Progenitor cell of endocrine pancreas (in vitro differentiated cells): ENCODE data around the gene NINL. TPM values are rescaled to one million over a fixed set of nuclear protein-coding genes. Genes with fewer than 3 reads are reported as not detected.

ENCODE experiments used
- DNase-seq: peaks from one replicate; pipeline ENCODE4 v3.0.0; 2021; ENCODE audit warnings: low spot score; ENCODE audit not compliant: unreplicated experiment
- H3K27ac Mint-ChIP-seq: 2 replicates; pipeline ENCODE4 v1.8.0; 2021; ENCODE audit warnings: mild to moderate bottlenecking, moderate library complexity, mixed read lengths
- H3K27me3 Mint-ChIP-seq: 2 replicates; pipeline ENCODE4 v1.8.0; 2021; ENCODE audit warnings: mixed read lengths
- H3K36me3 Mint-ChIP-seq: 2 replicates; pipeline ENCODE4 v1.8.0; 2022; ENCODE audit warnings: mixed read lengths; ENCODE audit not compliant: insufficient read depth
- H3K4me1 Mint-ChIP-seq: 2 replicates; pipeline ENCODE4 v1.8.0; 2021; ENCODE audit warnings: low read depth, mixed read lengths
- H3K4me3 Mint-ChIP-seq: 2 replicates; pipeline ENCODE4 v1.8.0; 2021; ENCODE audit warnings: low read depth, mild to moderate bottlenecking, moderate library complexity, mixed read lengths
- H3K9me3 Mint-ChIP-seq: 2 replicates; pipeline ENCODE4 v1.8.0; 2021; ENCODE audit warnings: low read depth, mixed read lengths
- total RNA-seq: library from RNA; stranded (reverse); gene quantifications from 2 replicates; pipeline ENCODE4 v1.2.1, GENCODE V29; 2021
- TF ChIP-seq, protein P1 (sequence below): fragments of 200-600 bp; sonication (generic); IDR thresholded peaks from one replicate; pipeline ENCODE4 v1.5.0; 2021; ENCODE audit warnings: antibody characterized with exemption, mild to moderate bottlenecking; ENCODE audit not compliant: unreplicated experiment

The NINL gene
- total RNA-seq, 1 donor from 2014 or later, result 125 TPM

DNA sequence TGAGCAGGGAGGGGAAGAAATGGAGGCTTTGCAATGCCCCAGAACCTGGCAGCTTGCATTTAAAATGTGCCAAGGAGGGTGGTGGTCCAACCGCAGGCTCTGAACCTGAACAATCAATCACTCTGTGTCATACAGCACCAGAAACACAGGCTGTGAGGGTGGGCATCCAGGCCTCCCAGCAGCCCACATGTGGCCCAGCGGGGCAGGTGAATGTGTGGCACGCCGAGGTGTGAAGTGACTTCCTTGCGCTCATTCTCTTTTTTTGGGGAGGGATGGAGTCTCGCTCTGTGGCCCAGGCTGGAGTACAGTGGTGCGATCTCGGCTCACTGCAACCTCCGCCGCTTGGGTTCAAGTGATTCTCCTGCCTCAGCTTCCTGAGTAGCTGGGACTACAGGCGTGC, 97.4 kb downstream of the NINL start:
- no peaks in the 10 kb centered on the region for H3K4me1 Mint-ChIP-seq
- no peaks in the 10 kb centered on the region for H3K27me3 Mint-ChIP-seq
- no peak for DNase-seq
- H3K27ac Mint-ChIP-seq, result peak overlapping the region; percentile 73
- TF ChIP-seq, protein P1, sequence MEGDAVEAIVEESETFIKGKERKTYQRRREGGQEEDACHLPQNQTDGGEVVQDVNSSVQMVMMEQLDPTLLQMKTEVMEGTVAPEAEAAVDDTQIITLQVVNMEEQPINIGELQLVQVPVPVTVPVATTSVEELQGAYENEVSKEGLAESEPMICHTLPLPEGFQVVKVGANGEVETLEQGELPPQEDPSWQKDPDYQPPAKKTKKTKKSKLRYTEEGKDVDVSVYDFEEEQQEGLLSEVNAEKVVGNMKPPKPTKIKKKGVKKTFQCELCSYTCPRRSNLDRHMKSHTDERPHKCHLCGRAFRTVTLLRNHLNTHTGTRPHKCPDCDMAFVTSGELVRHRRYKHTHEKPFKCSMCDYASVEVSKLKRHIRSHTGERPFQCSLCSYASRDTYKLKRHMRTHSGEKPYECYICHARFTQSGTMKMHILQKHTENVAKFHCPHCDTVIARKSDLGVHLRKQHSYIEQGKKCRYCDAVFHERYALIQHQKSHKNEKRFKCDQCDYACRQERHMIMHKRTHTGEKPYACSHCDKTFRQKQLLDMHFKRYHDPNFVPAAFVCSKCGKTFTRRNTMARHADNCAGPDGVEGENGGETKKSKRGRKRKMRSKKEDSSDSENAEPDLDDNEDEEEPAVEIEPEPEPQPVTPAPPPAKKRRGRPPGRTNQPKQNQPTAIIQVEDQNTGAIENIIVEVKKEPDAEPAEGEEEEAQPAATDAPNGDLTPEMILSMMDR, result no peak
- H3K36me3 Mint-ChIP-seq, result peaks cover 21% of the 10 kb centered on the region
- H3K9me3 Mint-ChIP-seq, result no peaks in the 10 kb centered on the region
- no peak overlapping the region for H3K4me3 Mint-ChIP-seq

DNA sequence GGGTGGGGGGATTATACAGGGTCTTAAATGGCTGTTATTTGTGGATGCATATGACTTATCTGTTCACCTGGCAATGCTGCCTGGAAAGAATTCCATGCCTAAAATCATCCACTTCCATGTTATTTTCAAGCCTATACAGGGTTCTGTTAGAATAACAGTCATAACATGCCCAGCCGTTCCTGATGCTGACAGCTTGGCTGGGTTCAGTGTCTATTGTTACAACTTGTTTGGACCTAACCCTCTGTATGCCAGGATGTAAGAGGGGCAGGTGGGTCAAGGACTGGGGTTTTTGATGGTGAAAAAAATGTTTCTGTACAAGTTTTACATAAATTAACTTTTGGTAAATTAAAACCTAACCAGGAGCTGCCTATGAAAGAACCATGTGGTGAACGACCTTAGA, 98.0 kb downstream of the NINL start:
- Mint-ChIP-seq H3K9me3 (no peaks in the 10 kb centered on the region), H3K27ac (peak overlapping the region; percentile 73), H3K4me1 (no peaks in the 10 kb centered on the region), H3K36me3 (peaks cover 21% of the 10 kb centered on the region), H3K4me3 (no peak overlapping the region), H3K27me3 (no peaks in the 10 kb centered on the region)
- TF ChIP-seq, protein P1, result no peak
- no peak for DNase-seq

DNA sequence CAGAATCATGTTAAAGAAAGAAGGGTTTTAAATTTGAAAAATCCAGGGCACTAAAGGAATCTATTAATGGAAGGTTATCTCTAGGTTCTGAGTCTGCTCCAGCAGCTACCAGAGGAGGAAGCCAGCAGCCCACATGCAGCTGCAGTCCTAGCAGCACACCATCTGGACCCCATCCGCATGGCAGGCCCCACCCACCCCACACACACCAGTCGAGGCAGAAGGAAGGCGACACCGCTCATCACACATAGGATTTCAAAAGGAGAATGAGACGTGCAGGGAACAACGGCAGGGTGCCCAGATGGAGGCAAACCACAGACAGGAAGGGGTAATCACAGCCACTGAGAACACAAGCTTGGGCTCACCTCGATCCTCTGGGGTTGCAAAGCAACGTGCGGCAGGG, 99.0 kb downstream of the NINL start:
- DNase-seq, result no peak
- TF ChIP-seq, protein P1, result no peak
- Mint-ChIP-seq H3K4me1 (no peaks in the 10 kb centered on the region), H3K27me3 (no peaks in the 10 kb centered on the region), H3K27ac (peak overlapping the region; percentile 86), H3K4me3 (no peak overlapping the region), H3K9me3 (no peaks in the 10 kb centered on the region), H3K36me3 (peaks cover 17% of the 10 kb centered on the region)

DNA sequence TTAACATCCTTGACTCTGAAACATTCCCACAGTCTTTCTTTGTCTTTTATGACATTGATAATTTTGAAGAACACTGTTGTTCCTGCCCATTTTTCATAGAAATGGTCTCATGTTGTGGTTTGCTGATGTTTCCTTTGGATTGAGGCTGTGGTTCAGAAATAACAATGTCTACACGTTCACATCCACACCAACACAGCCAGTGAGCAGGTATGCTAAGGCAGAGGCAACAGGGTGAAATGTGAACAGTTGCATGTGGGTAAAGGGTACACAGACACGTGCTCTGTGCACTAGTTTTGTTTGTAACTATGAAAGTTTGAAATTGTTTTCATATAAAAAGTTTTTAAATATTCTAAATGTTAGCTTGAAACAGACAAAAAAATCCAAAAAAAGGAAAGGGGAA, 99.5 kb downstream of the NINL start:
- TF ChIP-seq, protein P1, result no peak
- DNase-seq, result no peak
- Mint-ChIP-seq H3K4me3 (no peak overlapping the region), H3K4me1 (no peaks in the 10 kb centered on the region), H3K36me3 (peaks cover 17% of the 10 kb centered on the region), H3K27me3 (no peaks in the 10 kb centered on the region), H3K9me3 (no peaks in the 10 kb centered on the region), H3K27ac (no peak overlapping the region)

DNA sequence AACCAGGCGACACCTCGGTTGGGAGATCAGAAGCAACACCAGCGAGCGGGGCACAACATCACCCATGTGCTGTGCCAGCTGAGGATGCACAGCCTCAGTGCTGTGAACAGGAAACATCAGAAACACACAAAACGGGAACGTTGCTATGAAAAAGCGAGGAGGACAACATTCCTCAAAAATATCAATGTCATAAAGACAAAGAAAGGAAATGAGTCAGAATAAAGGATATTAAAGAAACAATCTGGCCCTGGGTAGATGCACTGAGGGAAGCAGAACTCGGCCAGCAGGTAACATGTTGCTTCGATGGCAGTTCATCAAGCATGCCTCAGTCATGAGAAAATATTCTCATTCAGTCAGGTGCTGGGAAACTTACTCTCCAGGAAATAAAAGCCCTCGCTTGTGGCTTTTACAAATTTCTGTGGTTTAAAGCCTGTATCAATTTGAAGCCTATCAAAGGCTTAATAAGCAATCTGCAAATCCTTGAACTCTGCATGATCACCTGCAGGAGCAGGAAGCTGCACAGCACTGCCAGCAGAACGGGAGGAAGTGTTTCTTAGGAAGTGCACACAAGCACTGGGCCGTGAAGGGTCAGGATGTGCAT, 100.3 kb downstream of the NINL start:
- Mint-ChIP-seq H3K27me3 (no peaks in the 10 kb centered on the region), H3K4me1 (no peaks in the 10 kb centered on the region), H3K36me3 (peaks cover 17% of the 10 kb centered on the region), H3K27ac (no peak overlapping the region), H3K9me3 (no peaks in the 10 kb centered on the region), H3K4me3 (no peak overlapping the region)
- TF ChIP-seq, protein P1, result no peak
- DNase-seq, result no peak
